ENCODE measurements around the gene ARVCF.
"Not testable (repeated sequence)": the region's sequence is repeated elsewhere in the genome, so short reads cannot be mapped to it uniquely, and the experiment has no call there.

Gene ARVCF

DNA sequence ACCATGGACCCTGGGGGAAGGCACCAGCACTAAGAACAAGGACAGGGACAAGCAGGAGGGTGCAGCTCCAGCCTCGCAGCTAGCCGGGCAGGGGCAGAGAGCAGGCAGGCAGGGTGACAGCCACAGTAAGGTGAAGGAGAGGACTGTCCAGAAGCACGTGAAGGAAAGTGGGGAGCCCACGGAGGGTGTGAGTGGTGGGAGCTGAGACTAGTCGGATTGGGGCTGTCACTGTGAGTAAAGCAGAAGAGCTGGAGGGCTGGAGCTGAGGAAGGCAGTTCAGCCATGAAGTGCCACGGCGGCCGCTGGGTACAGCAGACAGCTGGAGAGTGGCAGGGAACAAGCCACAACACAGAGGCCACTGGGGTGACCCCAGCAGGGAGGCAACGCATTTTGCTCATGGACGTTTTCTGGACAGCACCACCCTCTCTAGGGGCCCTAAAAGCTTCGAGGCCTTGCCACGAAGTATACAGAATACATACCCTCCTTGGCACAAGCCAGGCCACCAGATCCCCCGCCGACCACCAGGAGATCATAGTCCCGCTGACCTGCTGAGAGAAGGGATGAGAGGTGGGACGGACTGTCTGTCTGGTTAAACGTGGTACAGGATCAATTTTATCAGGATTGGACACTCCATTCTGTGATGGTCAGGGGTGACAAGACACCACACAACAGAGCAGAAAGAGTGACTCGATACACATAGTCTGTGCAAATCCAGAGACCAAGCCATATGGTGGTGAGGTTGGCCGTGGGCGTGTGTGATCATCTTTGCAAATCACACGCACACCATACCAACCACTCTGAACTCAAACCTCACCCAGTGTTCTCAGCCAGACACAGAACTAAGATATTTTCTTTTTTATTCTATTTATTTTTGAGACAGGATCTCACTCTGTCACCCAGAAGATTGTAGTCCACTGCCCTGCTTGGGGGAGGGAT, 85.8 kb downstream of the ARVCF start:
- peak; percentile 36 to 61 (median 51) for DNase-seq

DNA sequence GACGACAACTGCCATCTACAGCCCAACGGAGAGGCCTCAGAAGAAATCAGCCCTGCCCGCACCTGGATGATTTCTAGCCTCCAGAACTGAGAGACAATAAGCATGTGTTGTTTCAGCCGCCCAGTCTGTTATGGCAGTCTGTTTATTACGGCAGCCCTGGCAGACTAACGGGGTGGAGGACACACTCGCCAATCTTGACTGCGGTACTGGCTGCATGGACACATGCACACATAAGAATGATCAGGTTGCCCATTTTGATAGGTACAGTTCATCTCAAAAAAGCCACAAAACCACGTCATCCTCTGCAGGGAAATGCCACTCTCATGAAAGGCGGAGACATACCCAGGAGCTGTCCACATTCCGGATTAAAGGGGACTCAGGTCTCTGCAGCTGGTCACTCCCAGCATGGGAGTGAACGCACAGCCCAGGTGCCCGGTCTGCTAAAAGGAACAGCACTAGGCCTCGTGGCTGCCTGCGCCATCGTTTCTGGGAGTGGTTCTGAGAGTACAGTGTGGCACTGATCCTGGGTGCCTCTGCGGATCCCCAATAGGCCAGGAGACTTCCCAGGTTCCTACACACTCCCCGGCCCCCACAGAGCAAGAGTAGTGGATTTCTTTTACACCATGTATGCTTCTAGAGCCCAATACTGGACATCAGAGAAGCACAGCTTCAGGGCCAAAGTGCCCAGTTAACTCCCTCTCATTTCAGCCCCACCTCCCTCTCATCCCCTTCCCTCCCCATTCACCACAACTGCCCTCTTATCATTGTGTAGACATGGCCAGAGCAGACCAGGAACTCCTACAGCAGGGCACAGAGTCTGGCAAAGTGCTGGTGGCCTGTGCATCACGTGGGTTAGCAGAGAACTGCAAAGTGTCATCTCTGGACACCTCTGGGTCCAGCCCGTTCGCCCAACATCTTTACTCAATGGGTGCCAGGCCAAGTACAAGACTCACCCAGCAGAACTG, 86.8 kb downstream of the ARVCF start:
- DNase-seq = no peak

DNA sequence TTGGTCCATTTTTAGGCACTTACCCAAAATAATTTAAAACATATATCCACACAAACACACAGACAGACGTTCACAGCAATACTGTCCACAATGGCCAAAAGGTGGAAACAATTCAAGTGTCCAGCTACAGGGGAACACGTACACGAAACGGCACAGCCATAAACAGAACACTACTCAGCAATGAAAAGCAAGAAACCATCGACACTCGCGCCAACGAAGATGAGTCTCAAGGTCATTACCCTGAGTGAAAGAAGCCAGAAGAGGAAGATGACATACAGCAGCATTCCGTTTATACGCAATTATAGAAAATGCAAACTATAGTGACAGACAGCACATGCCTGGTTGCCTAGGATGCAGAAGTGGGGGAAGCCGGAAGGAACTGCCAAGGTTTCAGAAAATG, 88.4 kb downstream of the ARVCF start:
- peak; percentile 54 to 72 (median 57) for DNase-seq

DNA sequence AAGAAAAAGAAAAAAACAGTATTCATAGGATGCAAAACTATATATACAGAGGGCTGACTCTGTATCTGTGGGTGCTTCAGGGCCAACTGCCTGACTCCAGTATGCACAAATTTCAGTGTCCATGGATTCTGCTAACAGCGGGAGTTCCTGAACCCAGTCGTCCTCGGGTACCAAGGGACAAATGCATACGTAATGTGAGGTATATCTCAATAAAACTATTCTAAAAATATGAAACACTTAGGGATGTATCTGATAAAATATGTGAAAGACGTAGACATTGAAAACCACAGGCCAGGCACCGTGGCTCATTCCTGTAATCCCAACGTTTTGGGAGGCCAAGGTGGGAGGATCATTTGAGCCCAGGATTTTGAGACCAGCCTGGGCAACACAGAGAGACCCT, 88.9 kb downstream of the ARVCF start:
- DNase-seq = no peak

DNA sequence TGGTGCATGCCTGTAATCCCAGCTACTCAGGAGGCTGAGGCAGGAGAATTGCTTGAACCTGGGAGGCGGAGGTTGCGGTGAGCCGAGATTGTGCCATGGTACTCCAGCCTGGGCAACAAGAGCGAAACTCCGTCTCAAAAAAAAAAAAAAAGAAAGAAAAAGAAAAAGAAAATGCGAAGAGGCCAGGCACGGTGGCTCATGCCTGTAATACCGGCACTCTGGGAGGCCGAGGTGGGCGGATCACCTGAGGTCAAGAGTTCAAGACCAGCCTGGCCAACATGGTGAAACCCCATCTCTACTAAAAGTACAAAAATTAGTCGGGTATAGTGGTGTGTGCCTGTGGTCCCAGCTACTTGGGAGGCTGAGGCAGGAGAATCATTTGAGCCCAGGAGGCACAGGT, 90.6 kb downstream of the ARVCF start:
- not testable (repeated sequence) for DNase-seq

DNA sequence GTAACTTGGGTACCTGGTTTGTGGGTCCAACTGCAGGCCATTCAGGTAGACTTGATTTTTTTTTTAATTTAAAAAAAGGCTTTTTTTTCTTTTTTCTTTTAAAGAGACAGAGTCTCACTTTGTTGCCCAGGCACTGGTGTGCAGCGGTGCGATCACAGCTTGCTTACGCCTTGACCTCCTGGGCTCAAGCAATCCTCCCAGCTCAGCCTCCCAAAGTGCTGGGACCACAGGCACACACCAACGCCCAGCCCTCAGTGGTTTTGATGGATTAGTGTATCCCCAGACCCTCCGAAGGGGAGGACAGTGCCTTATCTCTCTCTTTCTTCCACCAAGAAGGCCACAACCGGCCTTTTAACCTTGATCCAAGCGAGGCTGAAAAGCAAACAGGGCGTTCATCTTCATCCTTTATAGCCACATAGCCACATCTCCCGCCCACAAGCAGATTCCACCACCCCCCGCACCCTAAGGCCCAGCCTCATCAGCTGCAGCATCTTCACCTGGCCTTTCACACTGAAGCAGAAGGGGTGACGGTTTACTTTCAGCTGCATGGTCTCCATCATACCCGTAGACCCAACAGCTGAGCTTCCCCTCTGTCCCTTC, 92.6 kb downstream of the ARVCF start:
- no peak for DNase-seq

DNA sequence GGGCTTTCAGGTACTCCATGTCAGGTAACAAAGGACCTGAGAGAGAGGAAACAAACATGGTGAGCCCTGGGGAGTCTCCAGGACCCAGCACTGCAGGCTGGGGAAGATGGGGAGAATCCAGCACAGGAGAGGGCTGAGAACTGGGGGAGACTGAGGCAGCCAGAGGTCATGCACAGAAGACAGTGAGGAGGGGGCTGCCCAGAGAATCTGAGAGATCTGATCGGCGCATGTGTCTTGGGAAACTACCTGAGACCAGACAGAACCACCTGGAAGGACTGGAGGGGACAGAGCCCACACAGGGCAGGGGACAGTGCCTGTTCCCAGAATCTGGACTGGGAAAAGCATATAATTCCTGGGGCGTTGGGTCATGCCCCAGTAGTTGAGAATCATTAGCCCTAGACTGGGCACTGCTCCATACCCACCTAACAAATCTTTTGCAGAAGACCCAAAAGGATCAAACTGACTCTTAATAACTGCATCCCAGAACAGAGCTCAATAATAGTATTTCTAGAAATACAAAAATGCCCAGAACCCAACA, 95.0 kb downstream of the ARVCF start:
- DNase-seq = no peak
